Measurements from ENCODE around the gene CENPE. TPM values are rescaled to one million over a fixed set of nuclear protein-coding genes. Genes with fewer than 3 reads are reported as not detected.

Gene CENPE
- total and polyA plus RNA-seq, 2 donors (not counting 1 experiment from before 2014, with no cell fraction given): 0.15 to 2.8 TPM

GRCh38 chr4:103085555-103086196 is 112.5 kb downstream of the CENPE start:
- H3K9me3 Mint-ChIP-seq (ENCODE audit: insufficient read depth): no peaks in the 10 kb centered on the region
- WGBS (ENCODE audit: insufficient coverage): no CpG with 5 or more reads among the region's 2 CpGs
- H3K4me2 ChIP-seq (replicated peaks; ENCODE audit: low read depth, low read length, poor library complexity, severe bottlenecking): no peak overlapping the region
- H3K36me3 ChIP-seq (replicated peaks in 1 of 2; ENCODE audit: control extremely low read depth in 1 of 2, control insufficient read depth in 1 of 2, extremely low read depth in 1 of 2, insufficient read depth in 2 of 2, low read length in 1 of 2): peaks cover 7 to 17% of the 10 kb centered on the region in 2 experiments
- H3K27ac ChIP-seq (ENCODE audit: low read length in 2 of 2): no peak overlapping the region
- no peak overlapping the region for H3K4me3 Mint-ChIP-seq
- TF ChIP-seq EZH2 (IDR thresholded peaks at IDR 0.05; ENCODE audit: borderline replicate concordance, insufficient read depth, low read depth, low read length, poor library complexity, severe bottlenecking): no peak
- no peak for TF ChIP-seq CTCF (IDR thresholded peaks at IDR 0.05)
- ChIA-PET POLR2A (no interaction called here), CTCF (interaction anchor here (0.7 kb wide), 1 partner anchor 637 kb away, joined by 4 read pairs; no protein-coding TSS in a partner anchor)
- H3K4me1 Mint-ChIP-seq: no peaks in the 10 kb centered on the region
- DNase-seq (no peak), ATAC-seq (ENCODE audit: low read depth) (no peak)
- H3K4me3 ChIP-seq (ENCODE audit: control extremely low read depth in 1 of 5, extremely low read depth in 1 of 5, insufficient read depth in 1 of 5, low read depth in 2 of 5, low read length in 4 of 5): no peak overlapping the region
- H3K4me1 ChIP-seq (ENCODE audit: control insufficient read depth in 2 of 2, insufficient read depth in 2 of 2, low read length in 2 of 2): no peaks in the 10 kb centered on the region
- H4K20me1 ChIP-seq (ENCODE audit: control insufficient read depth, insufficient read depth, low read length, poor library complexity, severe bottlenecking): no peaks in the 10 kb centered on the region
- no peaks in the 10 kb centered on the region for H3K27me3 Mint-ChIP-seq
- H3K27me3 ChIP-seq (replicated peaks in 1 of 4; ENCODE audit: control extremely low read depth in 1 of 4, control insufficient read depth in 3 of 4, insufficient read depth in 4 of 4, low read length in 3 of 4): no peaks in the 10 kb centered on the region
- no peak overlapping the region for H3K27ac Mint-ChIP-seq
- H3K9me3 ChIP-seq (ENCODE audit: control extremely low read depth in 1 of 3, control insufficient read depth in 2 of 3, insufficient read depth in 1 of 3, low read length in 2 of 3): no peaks in the 10 kb centered on the region
- no peak overlapping the region for H3K9ac ChIP-seq (ENCODE audit: low read length)
- no peak overlapping the region for H2AFZ ChIP-seq (ENCODE audit: insufficient read depth, low read depth, low read length, poor library complexity, severe bottlenecking)
- intact Hi-C loops (cut with micrococcal nuclease): no loop called here
- no peaks in the 10 kb centered on the region for H3K79me2 ChIP-seq (ENCODE audit: control insufficient read depth, insufficient read depth, low read length)

- Mint-ChIP-seq H3K9me3 (ENCODE audit: insufficient read depth) (no peaks in the 10 kb centered on the region), H3K4me1 (peaks cover 22% of the 10 kb centered on the region), H3K4me3 (no peak overlapping the region), H3K27ac (no peak overlapping the region), H3K27me3 (no peaks in the 10 kb centered on the region)
- DNase-seq (no peak), ATAC-seq (ENCODE audit: low read depth) (no peak)
- H3K27ac ChIP-seq (ENCODE audit: low read length in 2 of 2): no peak overlapping the region
- no peak overlapping the region for H3K9ac ChIP-seq (ENCODE audit: low read length)
- peaks cover 0 to 1% of the 10 kb centered on the region in 2 experiments for H3K36me3 ChIP-seq (replicated peaks in 1 of 2; ENCODE audit: control extremely low read depth in 1 of 2, control insufficient read depth in 1 of 2, extremely low read depth in 1 of 2, insufficient read depth in 2 of 2, low read length in 1 of 2)
- H2AFZ ChIP-seq (ENCODE audit: insufficient read depth, low read depth, low read length, poor library complexity, severe bottlenecking): no peak overlapping the region
- ChIA-PET POLR2A (interaction anchor here (2.4 kb wide), 1 partner anchor 13 kb away, joined by 4 read pairs; no protein-coding TSS in a partner anchor), CTCF (interaction anchor here (0.8 to 7.9 kb wide), 6 partner anchors 12 to 252 kb away, joined by 3 to 97 read pairs (median 4); partner anchors contain the start of genes BDH2 and UBE2D3)
- peaks cover 18 to 24% of the 10 kb centered on the region in 2 donors for H3K4me1 ChIP-seq (ENCODE audit: control insufficient read depth in 2 of 2, insufficient read depth in 2 of 2, low read length in 2 of 2)
- no peaks in the 10 kb centered on the region for H3K9me3 ChIP-seq (ENCODE audit: control extremely low read depth in 1 of 3, control insufficient read depth in 2 of 3, insufficient read depth in 1 of 3, low read length in 2 of 3)
- TF ChIP-seq EZH2 (IDR thresholded peaks at IDR 0.05; ENCODE audit: borderline replicate concordance, insufficient read depth, low read depth, low read length, poor library complexity, severe bottlenecking): no peak
- TF ChIP-seq CTCF (IDR thresholded peaks at IDR 0.05): no peak
- no peak overlapping the region for H3K4me3 ChIP-seq (ENCODE audit: control extremely low read depth in 1 of 5, extremely low read depth in 1 of 5, insufficient read depth in 1 of 5, low read depth in 2 of 5, low read length in 4 of 5)
- intact Hi-C loops (cut with micrococcal nuclease): loop anchor here (5.0 kb wide), 1 partner anchor 577 kb away; the partner anchor contains the start of gene NFKB1
- no peak overlapping the region for H3K4me2 ChIP-seq (replicated peaks; ENCODE audit: low read depth, low read length, poor library complexity, severe bottlenecking)
- WGBS (ENCODE audit: insufficient coverage): no CpG with 5 or more reads among the region's 1 CpG
- H3K27me3 ChIP-seq (replicated peaks in 1 of 4; ENCODE audit: control extremely low read depth in 1 of 4, control insufficient read depth in 3 of 4, insufficient read depth in 4 of 4, low read length in 3 of 4): no peaks in the 10 kb centered on the region
- H4K20me1 ChIP-seq (ENCODE audit: control insufficient read depth, insufficient read depth, low read length, poor library complexity, severe bottlenecking): no peaks in the 10 kb centered on the region
- peaks cover 10% of the 10 kb centered on the region for H3K79me2 ChIP-seq (ENCODE audit: control insufficient read depth, insufficient read depth, low read length)
Observed at GRCh38 chr4:103079621-103080020, 118.5 kb downstream of the CENPE start.

Data from B cell (primary cell).